ENCODE measurements around the gene EFHC2.

DNA sequence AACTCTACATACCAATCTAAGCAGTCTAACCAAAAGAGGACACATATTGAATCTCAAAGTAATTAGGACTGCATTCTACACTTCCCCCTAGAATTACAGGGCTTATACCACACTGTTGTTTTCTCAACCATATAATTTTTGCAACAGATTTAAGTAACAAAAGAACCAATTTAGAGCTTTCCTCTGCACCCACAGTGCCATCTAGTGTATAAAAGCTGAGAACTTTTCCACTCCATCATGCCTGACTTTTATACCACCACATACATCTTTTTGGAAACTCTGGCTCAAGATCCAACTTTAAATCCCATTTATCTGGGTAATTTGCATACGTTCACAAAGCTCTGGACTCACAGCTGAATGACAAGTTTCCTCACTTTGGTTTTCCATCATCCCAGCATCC lies 99.5 kb downstream of the EFHC2 start:
- TF ChIP-seq, protein P1, sequence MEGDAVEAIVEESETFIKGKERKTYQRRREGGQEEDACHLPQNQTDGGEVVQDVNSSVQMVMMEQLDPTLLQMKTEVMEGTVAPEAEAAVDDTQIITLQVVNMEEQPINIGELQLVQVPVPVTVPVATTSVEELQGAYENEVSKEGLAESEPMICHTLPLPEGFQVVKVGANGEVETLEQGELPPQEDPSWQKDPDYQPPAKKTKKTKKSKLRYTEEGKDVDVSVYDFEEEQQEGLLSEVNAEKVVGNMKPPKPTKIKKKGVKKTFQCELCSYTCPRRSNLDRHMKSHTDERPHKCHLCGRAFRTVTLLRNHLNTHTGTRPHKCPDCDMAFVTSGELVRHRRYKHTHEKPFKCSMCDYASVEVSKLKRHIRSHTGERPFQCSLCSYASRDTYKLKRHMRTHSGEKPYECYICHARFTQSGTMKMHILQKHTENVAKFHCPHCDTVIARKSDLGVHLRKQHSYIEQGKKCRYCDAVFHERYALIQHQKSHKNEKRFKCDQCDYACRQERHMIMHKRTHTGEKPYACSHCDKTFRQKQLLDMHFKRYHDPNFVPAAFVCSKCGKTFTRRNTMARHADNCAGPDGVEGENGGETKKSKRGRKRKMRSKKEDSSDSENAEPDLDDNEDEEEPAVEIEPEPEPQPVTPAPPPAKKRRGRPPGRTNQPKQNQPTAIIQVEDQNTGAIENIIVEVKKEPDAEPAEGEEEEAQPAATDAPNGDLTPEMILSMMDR (IDR thresholded peaks at IDR 0.05), result peak in 10 of 12 donors; percentile 13 to 55 (median 35)
- TF ChIP-seq POLR2A (IDR thresholded peaks at IDR 0.05), result no peak
